GM12891 (cell line): Measurements from ENCODE around the gene SEC31A.

Experiments
- POLR2A ChIP-seq: IDR thresholded peaks from 2 replicates; pipeline ENCODE4 v1.6.1; 2011; ENCODE audit warnings: low read depth, low read length, control low read depth
- POLR2AphosphoS5 ChIP-seq: IDR thresholded peaks from 2 replicates; pipeline ENCODE4 v1.6.1; 2011; ENCODE audit warnings: low read depth, low read length, control low read depth
- POU2F2 ChIP-seq: IDR thresholded peaks from 2 replicates; pipeline ENCODE4 v1.6.1; 2011; ENCODE audit warnings: low read depth, mild to moderate bottlenecking, control low read depth, low read length, moderate library complexity
- TAF1 ChIP-seq: IDR thresholded peaks from 2 replicates; pipeline ENCODE4 v1.6.1; 2011; ENCODE audit warnings: low read depth, low read length, control low read depth

- TF ChIP-seq POLR2AphosphoS5: no peak
- TF ChIP-seq TAF1: no peak
- no peak for TF ChIP-seq POLR2A
- no peak for TF ChIP-seq POU2F2
Measured at GRCh38 chr4:82918091-82918490, 27.1 kb upstream of the SEC31A start.
